Ectodermal cell (in vitro differentiated cells): ENCODE results near the gene ZBTB7C.

Experiments
- H3K27ac ChIP-seq: 2 replicates; pipeline ENCODE4 v1.7.0; 2013; ENCODE audit warnings: mild to moderate bottlenecking, low read depth, low read length; ENCODE audit not compliant: insufficient read depth, poor library complexity, severe bottlenecking
- H3K27me3 ChIP-seq: 2 replicates; pipeline ENCODE4 v1.7.0; 2013; ENCODE audit warnings: mild to moderate bottlenecking, low read length; ENCODE audit not compliant: insufficient read depth, control insufficient read depth, poor library complexity, severe bottlenecking
- H3K36me3 ChIP-seq: one replicate; pipeline ENCODE4 v1.7.0; 2013; ENCODE audit warnings: low read length; ENCODE audit not compliant: control insufficient read depth, insufficient read depth
- H3K4me1 ChIP-seq: one replicate; pipeline ENCODE4 v1.7.0; 2013; ENCODE audit warnings: low read length; ENCODE audit not compliant: control insufficient read depth, insufficient read depth
- H3K4me3 ChIP-seq: 2 replicates; pipeline ENCODE4 v1.7.0; 2013; ENCODE audit warnings: low read depth, low read length, control low read depth; ENCODE audit not compliant: insufficient read depth
- H3K9me3 ChIP-seq: 2 replicates; pipeline ENCODE4 v1.7.0; 2013; ENCODE audit warnings: mild to moderate bottlenecking, low read length, moderate library complexity; ENCODE audit not compliant: control insufficient read depth
- WGBS, 2 experiments: methylation state at CpG; one replicate each; pipeline ENCODE4 v1.1.7; 2013; ENCODE audit warnings: missing lambda C conversion rate in 2 of 2; 5-methylcytosine and 5-hydroxymethylcytosine counted together

Gene ZBTB7C

DNA sequence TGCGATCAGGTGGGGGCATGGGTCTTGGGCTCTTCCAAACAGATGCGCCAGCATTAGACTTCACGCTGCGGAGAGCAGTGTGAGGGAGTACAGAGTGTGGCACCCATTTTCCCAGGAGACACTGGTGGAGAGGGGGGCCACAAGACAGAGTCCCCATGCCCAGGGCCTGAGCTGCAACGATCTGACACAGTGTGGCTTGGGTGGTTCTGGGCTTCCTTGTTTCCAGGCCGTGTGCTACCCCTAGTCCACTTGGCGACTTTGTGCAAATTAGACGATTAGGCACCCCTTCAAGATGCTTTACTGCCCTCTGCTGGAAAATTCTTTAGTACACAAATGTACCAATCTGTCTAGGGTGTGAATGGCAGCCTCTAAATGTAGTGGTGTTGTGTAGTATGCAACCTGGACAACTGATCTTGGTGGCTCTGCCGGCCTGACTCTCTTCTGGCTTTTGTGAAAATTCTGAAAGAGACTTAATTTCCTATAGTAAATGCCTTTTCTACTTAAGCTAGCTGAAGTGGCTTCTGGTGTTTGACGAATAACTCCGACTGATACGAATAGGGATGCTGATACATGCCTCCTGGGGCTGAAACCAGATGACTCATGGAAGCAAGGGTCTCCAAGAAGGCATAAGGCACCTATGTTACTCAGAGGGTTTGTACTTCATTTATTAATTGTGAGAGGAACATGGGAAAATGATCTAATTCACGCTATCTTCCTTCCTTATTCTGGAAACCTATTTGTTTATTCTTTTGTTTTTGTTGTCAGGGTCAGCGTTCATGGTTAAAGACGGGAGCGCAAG, 386.5 kb downstream of the ZBTB7C start:
- no peak overlapping the region for H3K27ac ChIP-seq
- H3K4me3 ChIP-seq = no peak overlapping the region
- H3K4me1 ChIP-seq = no peaks in the 10 kb centered on the region
- no peaks in the 10 kb centered on the region for H3K36me3 ChIP-seq
- no peaks in the 10 kb centered on the region for H3K27me3 ChIP-seq
- 77 to 79% methylated on average over 16 of the region's 16 CpGs for WGBS, 2 experiments
- H3K9me3 ChIP-seq = no peaks in the 10 kb centered on the region

DNA sequence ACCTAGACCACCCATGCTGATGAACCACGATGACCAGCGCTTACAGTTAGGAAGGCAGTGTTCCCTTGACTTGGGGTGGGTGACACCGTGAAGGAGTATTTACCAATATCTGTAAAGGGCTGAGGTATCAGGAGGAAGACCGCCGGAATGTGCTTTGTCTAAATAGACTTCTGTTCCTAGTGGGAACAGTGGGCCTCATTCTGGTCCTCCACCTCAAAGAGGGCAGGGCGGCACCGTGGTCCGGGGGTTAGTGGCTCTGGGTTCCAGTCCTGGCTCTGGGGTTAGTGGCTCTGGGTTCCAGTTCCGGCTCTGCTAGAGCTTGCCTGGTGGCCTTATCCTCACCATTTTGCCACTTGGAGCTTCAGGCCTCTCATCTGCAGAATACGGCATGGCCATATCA, 387.2 kb downstream of the ZBTB7C start:
- no peak overlapping the region for H3K4me3 ChIP-seq
- WGBS, 2 experiments = 90 to 94% methylated on average over 10 of the region's 10 CpGs
- H3K4me1 ChIP-seq = no peaks in the 10 kb centered on the region
- H3K9me3 ChIP-seq = no peaks in the 10 kb centered on the region
- H3K36me3 ChIP-seq = no peaks in the 10 kb centered on the region
- H3K27ac ChIP-seq = no peak overlapping the region
- H3K27me3 ChIP-seq = no peaks in the 10 kb centered on the region

DNA sequence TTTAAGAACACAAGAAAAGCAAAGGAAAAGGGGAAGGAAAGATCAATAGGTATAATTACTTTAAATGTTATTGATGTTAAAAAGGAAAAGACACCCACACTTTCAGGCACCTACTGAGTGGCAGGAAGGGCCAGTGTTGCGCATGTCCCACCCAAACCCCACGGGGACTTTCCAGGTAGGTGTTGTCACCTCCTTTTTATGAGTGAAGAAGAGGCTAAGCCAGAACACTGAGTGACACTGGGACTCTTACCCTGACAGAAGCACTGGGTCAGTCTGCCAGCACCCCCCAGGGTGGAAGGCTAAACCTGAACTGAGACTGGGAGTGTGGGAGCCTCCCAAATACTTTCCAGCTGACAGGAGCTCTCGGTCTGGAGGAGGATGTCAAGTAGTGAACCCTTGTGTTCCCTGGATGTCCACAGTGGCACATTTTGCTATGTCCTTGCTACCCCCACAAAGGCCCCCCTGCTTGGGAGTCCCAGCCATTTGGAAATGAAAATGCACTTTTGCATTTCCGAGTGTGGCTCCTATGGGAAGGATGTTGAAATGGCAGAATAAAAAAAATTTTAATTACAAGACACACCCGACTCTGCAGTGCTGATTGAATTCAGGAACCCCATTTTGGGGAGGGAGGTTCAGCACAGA, 387.8 kb downstream of the ZBTB7C start:
- Histone ChIP-seq H3K36me3 (no peaks in the 10 kb centered on the region), H3K4me3 (no peak overlapping the region), H3K27ac (no peak overlapping the region), H3K27me3 (no peaks in the 10 kb centered on the region), H3K4me1 (no peaks in the 10 kb centered on the region), H3K9me3 (no peaks in the 10 kb centered on the region)
- 77 to 79% methylated on average over 5 of the region's 5 CpGs for WGBS, 2 experiments

DNA sequence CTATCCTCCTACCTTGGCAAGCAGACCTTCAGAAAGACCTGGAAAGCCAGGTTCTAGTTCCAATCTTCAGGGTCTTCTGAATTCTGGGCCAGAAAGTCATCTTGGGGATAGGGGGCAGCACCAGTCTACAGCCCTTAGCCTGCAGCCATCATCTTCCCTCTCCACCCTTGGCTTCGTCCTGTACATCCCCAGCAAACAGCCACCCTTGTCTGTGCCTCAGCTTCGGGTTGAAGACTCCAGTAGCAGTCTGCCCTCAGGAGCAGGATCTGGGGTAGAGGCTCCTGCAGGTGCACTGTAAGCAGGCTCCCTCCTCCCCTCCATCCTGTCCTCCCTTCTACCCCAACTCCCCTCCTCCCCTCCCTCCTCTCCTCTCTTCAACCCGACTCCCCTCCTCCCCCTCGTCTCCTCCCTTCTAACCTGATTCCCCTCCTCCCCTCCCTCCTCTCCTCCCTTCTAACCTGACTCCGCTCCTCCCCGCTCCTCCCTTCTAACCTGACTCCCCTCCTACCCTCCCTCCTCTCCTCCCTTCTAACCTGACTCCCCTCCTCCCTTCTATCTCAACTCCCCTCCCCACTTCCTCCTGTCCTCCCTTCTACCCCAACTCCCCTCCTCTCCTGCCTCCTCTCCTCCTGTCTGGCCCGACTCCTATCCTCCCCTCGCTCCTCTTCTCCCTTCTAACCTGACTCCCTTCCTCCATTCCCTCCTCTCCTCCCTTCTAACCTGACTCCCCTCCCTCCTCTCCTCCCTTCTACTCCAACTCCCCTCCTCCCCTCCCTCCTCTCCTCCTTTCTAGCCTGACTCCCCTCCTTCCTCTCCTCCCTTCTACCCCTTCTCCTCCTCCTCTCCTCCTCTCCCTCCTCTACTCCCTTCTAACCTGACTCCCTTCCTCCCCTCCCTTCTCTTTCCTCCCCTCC, 388.6 kb downstream of the ZBTB7C start:
- no peaks in the 10 kb centered on the region for H3K4me1 ChIP-seq
- H3K36me3 ChIP-seq = no peaks in the 10 kb centered on the region
- H3K4me3 ChIP-seq = no peak overlapping the region
- H3K27me3 ChIP-seq = no peaks in the 10 kb centered on the region
- no peaks in the 10 kb centered on the region for H3K9me3 ChIP-seq
- 57 to 66% methylated on average over 8 of the region's 8 CpGs for WGBS, 2 experiments
- no peak overlapping the region for H3K27ac ChIP-seq

DNA sequence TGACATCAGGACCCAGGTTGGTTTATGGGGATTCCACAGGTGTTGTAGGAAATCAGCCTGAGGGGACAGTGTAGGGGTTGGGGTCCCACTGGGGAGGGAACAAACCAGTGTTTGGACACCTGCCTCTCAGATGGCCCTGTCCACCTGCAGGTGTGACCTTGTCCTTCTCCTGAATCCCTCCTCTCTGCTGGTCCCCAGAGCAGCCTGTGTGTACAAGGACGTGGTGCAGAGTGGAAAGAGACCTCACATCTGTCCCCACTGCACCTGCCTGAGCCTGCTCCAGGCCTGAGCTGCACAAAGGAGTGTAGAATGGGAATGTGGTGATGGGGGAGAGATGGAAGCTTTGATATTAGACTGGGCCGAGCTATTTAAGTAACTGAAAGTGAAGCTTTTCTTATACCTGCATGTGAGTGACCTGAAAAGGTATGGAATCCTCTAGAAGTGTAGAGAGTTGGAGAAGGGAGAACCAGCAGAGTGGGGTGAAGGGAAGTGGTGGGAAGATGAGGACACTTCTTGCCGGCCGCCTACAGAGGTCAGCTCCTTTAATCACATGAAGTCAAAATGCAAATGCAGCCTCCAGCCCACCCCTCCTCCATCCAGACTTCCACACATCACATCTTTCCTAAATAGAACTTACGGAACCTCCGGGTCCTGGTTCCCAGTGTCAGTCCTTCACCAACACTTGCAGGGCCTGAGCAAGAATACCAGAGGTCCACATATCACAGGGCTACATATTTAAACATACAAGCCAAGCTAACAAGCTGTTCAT, 389.4 kb downstream of the ZBTB7C start:
- H3K36me3 ChIP-seq = no peaks in the 10 kb centered on the region
- H3K9me3 ChIP-seq = peaks cover 2% of the 10 kb centered on the region
- H3K4me1 ChIP-seq = no peaks in the 10 kb centered on the region
- WGBS, 2 experiments = 82% methylated on average over 6 of the region's 6 CpGs
- no peak overlapping the region for H3K4me3 ChIP-seq
- no peak overlapping the region for H3K27ac ChIP-seq
- no peaks in the 10 kb centered on the region for H3K27me3 ChIP-seq

DNA sequence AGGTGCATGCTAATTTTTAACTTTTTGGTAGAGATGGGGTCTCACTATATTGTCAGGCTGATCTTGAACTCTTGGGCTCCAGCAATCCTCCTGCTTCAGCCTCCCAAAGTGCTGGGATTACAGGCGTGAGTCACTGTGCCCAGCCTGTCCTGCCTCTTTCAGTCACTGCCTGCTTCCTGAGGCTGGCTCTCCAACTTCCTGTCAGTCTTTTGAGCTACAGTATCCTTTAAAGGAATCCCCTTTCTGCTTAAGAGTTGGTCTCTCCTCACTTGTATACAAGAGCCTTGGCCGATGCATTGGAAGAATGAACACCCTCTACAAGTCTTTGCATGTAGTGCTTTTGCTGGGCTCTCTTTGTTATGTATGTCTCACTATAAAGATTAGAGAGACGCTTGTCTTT, 390.3 kb downstream of the ZBTB7C start:
- WGBS, 2 experiments = 87 to 88% methylated on average over 3 of the region's 3 CpGs
- Histone ChIP-seq H3K27me3 (no peaks in the 10 kb centered on the region), H3K36me3 (no peaks in the 10 kb centered on the region)

DNA sequence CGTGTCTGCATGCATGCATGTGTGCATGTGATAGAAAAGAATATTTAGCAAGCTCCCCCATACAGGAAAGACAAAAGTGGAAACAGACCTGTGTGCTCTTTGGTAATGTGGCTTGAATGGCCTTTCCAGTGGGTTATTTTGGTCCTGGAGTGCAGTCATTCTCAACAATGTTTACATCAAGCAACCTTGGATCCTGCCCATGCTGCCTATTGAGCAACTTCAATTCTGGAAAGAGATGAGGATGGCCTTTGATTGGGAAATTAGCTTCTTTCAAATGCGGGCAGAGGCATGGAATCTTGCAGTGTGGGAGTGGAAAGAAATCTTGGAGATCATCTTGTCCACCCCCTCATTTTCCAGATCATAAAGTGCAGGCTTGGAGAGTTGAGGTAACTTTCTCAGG, 391.5 kb downstream of the ZBTB7C start:
- no peak overlapping the region for H3K4me3 ChIP-seq
- H3K4me1 ChIP-seq = no peaks in the 10 kb centered on the region
- H3K36me3 ChIP-seq = no peaks in the 10 kb centered on the region
- WGBS, 2 experiments = 84 to 86% methylated on average over 2 of the region's 2 CpGs
- peaks cover 2% of the 10 kb centered on the region for H3K9me3 ChIP-seq
- H3K27me3 ChIP-seq = no peaks in the 10 kb centered on the region
- H3K27ac ChIP-seq = no peak overlapping the region

More for the DNA sequence above, 390.3 kb downstream of the ZBTB7C start:
- H3K27ac ChIP-seq = no peak overlapping the region
- H3K4me3 ChIP-seq = no peak overlapping the region
- no peaks in the 10 kb centered on the region for H3K4me1 ChIP-seq
- H3K9me3 ChIP-seq = peaks cover 2% of the 10 kb centered on the region

DNA sequence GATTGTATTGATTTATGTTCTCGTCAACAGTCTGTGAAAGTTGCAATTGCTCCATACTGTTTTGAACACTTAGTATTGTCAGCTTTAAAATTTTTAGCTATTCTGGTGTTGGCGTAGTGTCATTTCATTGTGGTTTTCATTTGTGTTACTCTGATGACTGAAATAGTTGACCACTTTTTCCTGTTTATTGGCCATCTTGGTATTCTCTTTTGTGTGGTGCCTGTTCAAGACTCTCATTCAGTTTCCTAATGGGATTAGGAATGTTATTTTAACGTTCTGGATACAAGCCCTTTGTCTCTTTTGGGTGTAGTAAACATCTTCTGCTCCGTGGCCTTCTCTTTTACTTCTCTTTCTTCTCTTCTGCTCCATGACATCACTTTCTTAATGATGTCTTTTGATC, 396.0 kb downstream of the ZBTB7C start:
- WGBS, 2 experiments = 57 to 62% methylated on average over 4 of the region's 4 CpGs
- no peak overlapping the region for H3K4me3 ChIP-seq
- H3K27me3 ChIP-seq = no peaks in the 10 kb centered on the region

DNA sequence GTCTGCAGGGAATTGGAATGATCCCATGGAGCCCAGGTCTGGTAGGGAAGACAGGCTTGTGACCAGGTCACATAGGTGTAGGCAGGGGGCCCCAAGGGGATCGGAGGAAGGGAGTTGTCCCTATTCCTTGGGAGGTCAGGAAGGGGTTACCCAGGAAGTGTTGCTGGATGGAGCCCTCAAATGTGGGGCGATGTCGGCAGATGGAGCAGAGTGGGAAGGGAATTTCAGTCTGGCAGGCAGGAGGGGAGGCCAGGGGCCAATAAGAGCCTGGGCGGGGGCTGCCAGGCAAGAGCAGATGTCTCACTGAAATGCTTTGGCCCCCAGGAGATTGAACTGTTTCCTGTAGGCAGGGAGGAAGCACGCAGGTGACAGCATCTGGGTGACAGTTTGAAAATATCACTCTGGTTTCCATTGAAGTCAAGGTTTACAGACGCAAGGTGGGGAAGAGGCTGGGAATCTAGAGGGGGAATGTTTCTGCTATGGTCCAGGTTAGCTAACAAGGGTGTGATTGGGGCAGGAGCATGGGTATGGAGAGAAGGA, 397.2 kb downstream of the ZBTB7C start:
- no peaks in the 10 kb centered on the region for H3K27me3 ChIP-seq
- H3K4me1 ChIP-seq = peaks cover 4% of the 10 kb centered on the region
- no peak overlapping the region for H3K27ac ChIP-seq
- 90 to 91% methylated on average over 6 of the region's 6 CpGs for WGBS, 2 experiments
- peaks cover 2% of the 10 kb centered on the region for H3K9me3 ChIP-seq
- no peaks in the 10 kb centered on the region for H3K36me3 ChIP-seq
- no peak overlapping the region for H3K4me3 ChIP-seq

More for the DNA sequence above, 396.0 kb downstream of the ZBTB7C start:
- Histone ChIP-seq H3K27ac (no peak overlapping the region), H3K9me3 (peaks cover 2% of the 10 kb centered on the region), H3K36me3 (no peaks in the 10 kb centered on the region), H3K4me1 (peaks cover 4% of the 10 kb centered on the region)
